GM20431 (cell line): Measurements from ENCODE around the gene ANKRD42.
"Not testable (repeated sequence)": the region's sequence is repeated elsewhere in the genome, so short reads cannot be mapped to it uniquely, and the experiment has no call there.

Source experiments
- in situ Hi-C: fragments of 300-500 bp; cut with MseI, MboI; formaldehyde crosslinking; loops from one replicate; pipeline ENCODE4 v1.15.0; 2020; ENCODE audit warnings: low sequenced_read_pairs; ENCODE audit not compliant: unreplicated experiment

ANKRD42 gene

GRCh38 chr11:83223457-83223856 lies 29.9 kb downstream of the ANKRD42 start:
- in situ Hi-C loops = no loop called here

- in situ Hi-C loops = loop anchor here (25.0 kb wide), 1 partner anchor 324 kb away; the partner anchor contains the start of genes DDIAS and PRCP
Measured at GRCh38 chr11:83235825-83236224, 42.3 kb downstream of the ANKRD42 start.

- in situ Hi-C loops = loop anchor here (25.0 kb wide), 1 partner anchor 326 kb away; the partner anchor contains the start of genes DDIAS and PRCP
Measured at GRCh38 chr11:83238111-83238510, 44.6 kb downstream of the ANKRD42 start.

GRCh38 chr11:83241291-83241946 lies 47.9 kb downstream of the ANKRD42 start:
- in situ Hi-C loops = loop anchor here (25.0 kb wide), 1 partner anchor 329 kb away; the partner anchor contains the start of genes DDIAS and PRCP

GRCh38 chr11:83249445-83249844 lies 55.9 kb downstream of the ANKRD42 start:
- in situ Hi-C loops = loop anchor here (25.0 kb wide), 1 partner anchor 337 kb away; the partner anchor contains the start of genes DDIAS and PRCP

- in situ Hi-C loops = loop anchor here (25.0 kb wide), 1 partner anchor 338 kb away; the partner anchor contains the start of genes DDIAS and PRCP
Measured at GRCh38 chr11:83249972-83250593, 56.6 kb downstream of the ANKRD42 start.

- in situ Hi-C loops = no loop called here
Measured at GRCh38 chr11:83252266-83252665, 58.8 kb downstream of the ANKRD42 start.

GRCh38 chr11:83252941-83253340 lies 59.4 kb downstream of the ANKRD42 start:
- in situ Hi-C loops = no loop called here

GRCh38 chr11:83255366-83255765 lies 61.9 kb downstream of the ANKRD42 start:
- in situ Hi-C loops = no loop called here

- in situ Hi-C loops = no loop called here
Measured at GRCh38 chr11:83256602-83257340, 63.3 kb downstream of the ANKRD42 start.

- in situ Hi-C loops = no loop called here
Measured at GRCh38 chr11:83257761-83258168, 64.3 kb downstream of the ANKRD42 start.

- in situ Hi-C loops = no loop called here
Measured at GRCh38 chr11:83259559-83259958, 66.0 kb downstream of the ANKRD42 start.

- in situ Hi-C loops = no loop called here
Measured at GRCh38 chr11:83265331-83265730, 71.8 kb downstream of the ANKRD42 start.

GRCh38 chr11:83269080-83269479 lies 75.6 kb downstream of the ANKRD42 start:
- in situ Hi-C loops = not testable (repeated sequence)

- in situ Hi-C loops = not testable (repeated sequence)
Measured at GRCh38 chr11:83271734-83272133, 78.2 kb downstream of the ANKRD42 start.

GRCh38 chr11:83272627-83273026 lies 79.1 kb downstream of the ANKRD42 start:
- in situ Hi-C loops = no loop called here

GRCh38 chr11:83275888-83276641 lies 82.6 kb downstream of the ANKRD42 start:
- in situ Hi-C loops = no loop called here

- in situ Hi-C loops = no loop called here
Measured at GRCh38 chr11:83278351-83278750, 84.8 kb downstream of the ANKRD42 start.

GRCh38 chr11:83280256-83280655 lies 86.7 kb downstream of the ANKRD42 start:
- in situ Hi-C loops = no loop called here

- in situ Hi-C loops = no loop called here
Measured at GRCh38 chr11:83282084-83282716, 88.7 kb downstream of the ANKRD42 start.
